Measurements from ENCODE around the gene MAP3K13.

Gene MAP3K13

GRCh38 chr3:185337231-185337816, 25.6 kb upstream of the MAP3K13 start:
- H3K27ac ChIP-seq, result no peak overlapping the region
- DNase-seq, result no peak
- no peaks in the 10 kb centered on the region for H3K27me3 ChIP-seq (ENCODE audit: insufficient read depth, low read depth, severe bottlenecking)
- H3K36me3 ChIP-seq, result no peaks in the 10 kb centered on the region
- H3K4me3 ChIP-seq (ENCODE audit: low read depth, low read length), result no peak overlapping the region
- H3K9me3 ChIP-seq (ENCODE audit: severe bottlenecking), result no peaks in the 10 kb centered on the region
- TF ChIP-seq, protein P1, sequence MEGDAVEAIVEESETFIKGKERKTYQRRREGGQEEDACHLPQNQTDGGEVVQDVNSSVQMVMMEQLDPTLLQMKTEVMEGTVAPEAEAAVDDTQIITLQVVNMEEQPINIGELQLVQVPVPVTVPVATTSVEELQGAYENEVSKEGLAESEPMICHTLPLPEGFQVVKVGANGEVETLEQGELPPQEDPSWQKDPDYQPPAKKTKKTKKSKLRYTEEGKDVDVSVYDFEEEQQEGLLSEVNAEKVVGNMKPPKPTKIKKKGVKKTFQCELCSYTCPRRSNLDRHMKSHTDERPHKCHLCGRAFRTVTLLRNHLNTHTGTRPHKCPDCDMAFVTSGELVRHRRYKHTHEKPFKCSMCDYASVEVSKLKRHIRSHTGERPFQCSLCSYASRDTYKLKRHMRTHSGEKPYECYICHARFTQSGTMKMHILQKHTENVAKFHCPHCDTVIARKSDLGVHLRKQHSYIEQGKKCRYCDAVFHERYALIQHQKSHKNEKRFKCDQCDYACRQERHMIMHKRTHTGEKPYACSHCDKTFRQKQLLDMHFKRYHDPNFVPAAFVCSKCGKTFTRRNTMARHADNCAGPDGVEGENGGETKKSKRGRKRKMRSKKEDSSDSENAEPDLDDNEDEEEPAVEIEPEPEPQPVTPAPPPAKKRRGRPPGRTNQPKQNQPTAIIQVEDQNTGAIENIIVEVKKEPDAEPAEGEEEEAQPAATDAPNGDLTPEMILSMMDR (IDR thresholded peaks at IDR 0.05; ENCODE audit: low read depth, low read length), result no peak

DNA sequence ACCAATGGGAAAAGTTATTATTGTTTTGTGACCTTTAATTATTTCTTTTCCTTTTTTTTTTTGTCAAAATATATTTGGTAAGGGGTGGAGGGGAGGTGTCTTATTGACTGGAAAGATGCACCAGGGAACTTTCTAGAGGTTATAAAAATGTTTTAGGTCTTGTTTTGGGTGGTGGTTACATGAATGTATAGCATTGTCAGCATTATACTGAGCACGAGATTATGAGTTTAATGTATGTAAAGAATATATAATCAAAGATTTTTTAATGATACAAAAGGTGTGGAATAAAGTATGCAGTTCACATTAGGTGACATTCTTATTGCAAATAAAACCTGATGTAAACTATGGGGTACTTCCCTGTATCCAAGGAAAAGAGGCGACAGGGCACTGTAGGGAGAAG, 23.0 kb upstream of the MAP3K13 start:
- Histone ChIP-seq H3K27me3 (ENCODE audit: insufficient read depth, low read depth, severe bottlenecking) (no peaks in the 10 kb centered on the region), H3K9me3 (ENCODE audit: severe bottlenecking) (no peaks in the 10 kb centered on the region), H3K27ac (no peak overlapping the region), H3K36me3 (no peaks in the 10 kb centered on the region), H3K4me3 (ENCODE audit: low read depth, low read length) (no peak overlapping the region)
- TF ChIP-seq, protein P1 (IDR thresholded peaks at IDR 0.05; ENCODE audit: low read depth, low read length), result no peak
- DNase-seq, result no peak

- Histone ChIP-seq H3K4me3 (ENCODE audit: low read depth, low read length) (no peak overlapping the region), H3K36me3 (no peaks in the 10 kb centered on the region), H3K9me3 (ENCODE audit: severe bottlenecking) (no peaks in the 10 kb centered on the region), H3K27ac (no peak overlapping the region), H3K27me3 (ENCODE audit: insufficient read depth, low read depth, severe bottlenecking) (no peaks in the 10 kb centered on the region)
- TF ChIP-seq, protein P1 (IDR thresholded peaks at IDR 0.05; ENCODE audit: low read depth, low read length), result no peak
- no peak for DNase-seq
These were observed 22.2 kb upstream of the MAP3K13 start for GRCh38 chr3:185340751-185341150.

DNA sequence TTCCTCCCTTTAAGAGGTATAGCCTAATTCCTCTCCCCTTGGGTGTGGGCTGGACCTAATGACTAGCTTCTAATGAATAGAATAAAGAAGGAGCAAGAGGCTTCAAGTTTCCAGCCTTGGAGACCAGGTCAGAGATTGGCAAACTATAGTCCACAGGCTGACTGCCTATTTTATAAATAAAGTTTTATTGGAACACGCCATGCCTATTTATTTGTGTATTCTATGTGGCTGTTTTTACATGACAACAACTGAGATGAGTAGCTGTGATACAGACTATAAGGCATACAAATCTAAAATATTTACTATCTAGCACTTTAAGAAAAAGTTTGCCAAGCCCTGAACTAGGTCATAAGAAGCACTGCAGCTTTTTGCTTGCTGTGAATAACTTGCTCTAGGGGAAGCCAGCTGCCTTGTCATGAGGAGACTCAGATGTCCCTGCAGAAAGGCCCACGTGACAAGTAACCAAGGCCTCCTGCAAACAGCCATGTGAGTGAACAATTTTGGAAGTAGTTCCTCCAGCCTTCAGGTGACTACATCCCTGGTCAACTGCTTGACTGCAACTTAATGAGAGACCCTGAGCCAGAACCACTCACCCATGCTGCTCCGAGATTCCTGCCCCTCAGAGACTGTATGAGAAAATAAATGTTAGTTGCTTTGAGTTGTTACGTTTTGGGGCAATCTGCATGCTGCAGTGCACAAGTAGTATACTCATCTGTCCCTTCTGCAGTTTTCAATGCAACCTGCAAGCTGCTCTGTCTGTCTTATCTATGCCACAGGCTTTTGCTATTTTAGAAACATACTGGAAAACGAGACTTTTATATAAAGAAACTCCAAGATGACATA, 21.1 kb upstream of the MAP3K13 start:
- H3K9me3 ChIP-seq (ENCODE audit: severe bottlenecking), result no peaks in the 10 kb centered on the region
- no peak for DNase-seq
- no peak overlapping the region for H3K27ac ChIP-seq
- no peaks in the 10 kb centered on the region for H3K36me3 ChIP-seq
- H3K4me3 ChIP-seq (ENCODE audit: low read depth, low read length), result no peak overlapping the region
- no peaks in the 10 kb centered on the region for H3K27me3 ChIP-seq (ENCODE audit: insufficient read depth, low read depth, severe bottlenecking)
- TF ChIP-seq, protein P1 (IDR thresholded peaks at IDR 0.05; ENCODE audit: low read depth, low read length), result no peak

DNA sequence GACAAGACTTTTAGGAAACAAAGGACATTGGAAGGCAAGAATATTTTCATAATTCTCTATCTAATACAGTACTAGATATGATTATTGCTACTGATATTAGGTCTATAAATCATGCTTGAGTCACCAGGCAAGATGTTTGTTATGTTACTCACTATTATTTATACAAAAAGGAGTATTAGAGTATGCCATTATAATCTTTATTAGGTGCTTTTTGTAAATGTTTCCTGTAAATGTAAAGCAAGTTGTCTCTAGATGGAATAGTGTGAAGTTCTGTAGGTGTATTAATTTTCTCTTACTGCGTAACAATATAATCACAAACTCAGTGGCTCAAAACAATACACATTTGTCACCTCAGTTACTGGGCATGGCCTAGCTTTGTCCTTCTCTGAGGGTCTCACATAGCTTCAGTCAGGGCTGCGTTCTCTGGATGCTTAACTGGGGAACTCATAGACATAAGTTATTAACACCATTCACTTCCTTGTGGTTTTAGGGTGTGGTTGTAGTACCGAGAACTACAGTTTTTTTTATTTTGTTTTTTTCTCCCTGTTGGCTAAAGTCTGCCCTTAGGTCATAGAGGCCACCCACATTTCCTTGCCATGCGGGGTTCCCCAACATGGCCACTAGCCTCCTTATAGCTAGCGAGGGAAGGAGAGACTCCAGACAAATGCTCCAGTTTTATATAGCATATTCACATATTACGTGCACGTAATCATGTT, 20.3 kb upstream of the MAP3K13 start:
- H3K9me3 ChIP-seq (ENCODE audit: severe bottlenecking), result no peaks in the 10 kb centered on the region
- TF ChIP-seq, protein P1 (IDR thresholded peaks at IDR 0.05; ENCODE audit: low read depth, low read length), result no peak
- no peak for DNase-seq
- no peaks in the 10 kb centered on the region for H3K27me3 ChIP-seq (ENCODE audit: insufficient read depth, low read depth, severe bottlenecking)
- no peak overlapping the region for H3K27ac ChIP-seq
- H3K4me3 ChIP-seq (ENCODE audit: low read depth, low read length), result no peak overlapping the region
- no peaks in the 10 kb centered on the region for H3K36me3 ChIP-seq
